GM18861 (cell line): Measurements from ENCODE around the gene KRT15.
"Not testable (repeated sequence)": the region's sequence is repeated elsewhere in the genome, so short reads cannot be mapped to it uniquely, and the experiment has no call there.

Experiments
- ATAC-seq: cut with Tn5 transposase; IDR thresholded peaks from one replicate; pipeline ENCODE4 v1.9.1; 2021; ENCODE audit not compliant: unreplicated experiment

Gene KRT15

DNA sequence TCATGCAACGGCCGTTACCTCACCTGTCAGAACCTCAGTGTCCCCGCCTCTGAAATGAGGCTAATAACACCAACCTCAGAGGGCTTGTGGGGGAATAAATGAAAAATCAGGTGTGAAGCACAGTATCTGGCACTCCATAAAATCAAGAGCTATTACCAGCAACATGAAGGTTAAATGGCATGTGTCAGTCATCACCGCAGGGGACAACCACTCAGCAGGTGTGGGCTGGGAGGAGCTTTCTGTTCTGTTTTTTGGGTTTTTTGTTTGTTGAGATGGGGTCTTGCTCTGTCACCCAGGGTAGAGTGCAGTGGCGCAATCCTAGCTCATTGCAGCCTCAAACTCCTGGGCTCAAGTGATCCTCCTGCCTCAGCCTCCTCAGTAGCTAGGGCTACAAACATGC lies 26.2 kb upstream of the KRT15 start:
- ATAC-seq, result no peak

DNA sequence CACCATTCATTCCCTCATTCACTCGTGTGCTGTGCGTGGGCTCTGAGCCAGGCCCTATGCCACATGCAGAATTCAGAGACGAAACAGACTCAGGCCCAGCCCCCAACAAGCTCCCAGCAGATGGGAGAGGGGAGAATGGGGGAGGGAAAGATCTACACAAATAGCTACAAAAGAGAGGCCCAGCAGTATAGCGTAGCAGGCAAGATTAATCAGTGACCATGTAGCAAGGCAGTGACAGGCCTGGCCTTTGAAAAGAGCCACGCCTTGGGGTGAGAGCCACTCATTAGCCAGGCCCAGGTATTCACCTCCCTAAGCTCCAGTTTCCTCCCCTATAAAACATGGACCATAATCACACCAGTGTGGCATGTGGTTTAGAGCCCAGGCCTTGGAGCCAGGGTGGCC lies 25.8 kb upstream of the KRT15 start:
- ATAC-seq, result no peak

DNA sequence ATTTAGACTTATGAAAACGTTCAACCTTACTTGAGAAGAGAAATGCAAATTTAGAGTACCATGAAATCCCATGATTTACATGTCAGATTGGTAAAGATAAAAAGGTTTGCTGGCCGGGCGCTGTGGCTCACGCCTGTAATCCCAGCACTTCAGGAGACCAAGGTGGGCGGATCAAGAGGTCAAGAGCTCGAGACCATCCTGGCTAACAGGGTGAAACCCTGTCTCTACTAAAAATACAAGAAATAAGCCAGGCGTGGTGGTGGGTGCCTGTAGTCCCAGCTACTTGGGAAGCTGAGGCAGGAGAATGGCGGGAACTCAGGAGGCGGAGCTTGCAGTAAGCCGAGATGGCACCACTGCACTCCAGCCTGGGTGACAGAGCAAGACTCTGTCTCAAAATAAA lies 24.1 kb upstream of the KRT15 start:
- ATAC-seq, result not testable (repeated sequence)

DNA sequence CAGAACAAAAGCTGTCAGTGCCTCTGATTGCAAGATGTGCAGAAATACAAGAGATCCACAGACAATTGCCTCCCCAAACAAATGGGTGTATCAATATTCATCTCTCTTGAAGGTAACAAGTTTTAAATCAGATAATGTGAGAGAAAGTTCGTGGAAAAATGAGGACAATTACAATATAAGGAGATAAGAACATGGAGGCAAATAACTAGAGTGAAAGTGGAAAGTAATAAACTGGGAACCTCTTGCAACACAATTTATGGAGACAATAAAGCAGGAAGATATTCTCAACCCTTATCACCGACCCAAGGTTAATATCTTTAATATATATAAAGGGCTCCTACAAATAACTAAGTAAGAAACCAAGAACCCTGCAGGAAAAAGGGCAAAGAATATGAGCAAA lies 23.7 kb upstream of the KRT15 start:
- no peak for ATAC-seq

DNA sequence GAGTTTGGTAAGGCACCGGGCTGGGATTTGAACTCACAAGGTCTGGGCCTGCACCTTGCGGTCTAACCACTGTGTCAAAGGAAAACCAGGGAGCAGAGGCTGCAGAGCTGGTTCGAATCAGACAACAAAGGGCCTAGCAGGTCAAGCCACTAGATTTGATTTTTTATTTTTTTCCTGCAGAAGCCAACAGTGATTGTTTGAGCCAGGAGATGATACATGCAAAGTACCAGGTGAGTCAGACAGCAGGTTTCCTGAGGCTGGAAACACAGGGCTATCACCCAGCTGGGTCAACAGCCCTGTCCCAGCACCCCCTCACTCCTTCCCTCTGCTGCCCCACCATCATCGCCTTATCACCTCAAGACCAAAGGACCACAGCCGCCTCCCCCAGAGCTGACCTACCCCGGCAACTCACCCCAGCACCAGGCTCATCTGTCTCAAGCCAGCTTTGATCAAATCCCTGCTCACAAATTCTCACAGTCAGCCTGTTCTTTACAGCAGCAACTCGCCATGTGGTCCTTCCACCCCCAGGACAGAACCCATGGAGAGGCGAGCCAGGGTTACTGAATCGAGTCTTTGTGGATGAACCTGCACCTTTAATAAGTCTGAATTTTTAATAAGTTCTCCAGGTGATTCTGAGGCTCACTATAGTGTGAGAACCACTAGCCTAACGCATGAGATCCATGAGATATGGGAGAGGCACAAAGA lies 22.4 kb upstream of the KRT15 start:
- no peak for ATAC-seq

DNA sequence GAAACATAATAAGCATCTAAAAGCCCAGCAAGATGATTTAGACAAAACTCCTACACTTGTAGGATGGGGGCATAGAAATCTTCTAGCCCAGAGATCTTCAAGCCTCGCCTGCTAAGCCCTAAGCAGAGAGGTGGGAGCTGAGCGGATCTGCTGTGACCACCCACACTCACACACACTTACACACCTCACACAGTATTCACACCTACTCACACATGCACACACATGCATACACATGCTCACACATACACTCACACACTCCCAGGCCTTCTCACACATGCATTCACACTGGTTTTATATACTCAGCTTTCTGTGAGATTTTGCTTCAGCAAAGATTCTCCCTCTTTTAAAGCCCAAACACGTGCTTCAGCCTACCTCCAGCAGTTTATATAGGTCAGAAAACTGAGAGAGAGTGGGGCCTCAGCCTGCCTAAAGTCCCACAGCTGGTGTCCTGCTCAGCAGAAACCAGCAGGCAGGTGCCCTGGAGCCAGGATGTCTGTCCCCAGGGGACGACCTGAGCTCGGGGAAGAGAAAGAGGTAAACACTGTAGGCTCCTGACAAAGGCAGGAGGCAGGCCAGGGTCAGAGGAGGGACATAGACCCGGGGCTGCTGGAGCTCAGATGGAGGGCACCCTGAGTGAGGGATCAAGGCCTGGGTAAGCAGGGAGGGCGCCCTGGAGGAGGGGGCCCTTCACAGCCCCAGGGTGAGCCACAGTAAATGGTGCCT lies 21.4 kb upstream of the KRT15 start:
- no peak for ATAC-seq

DNA sequence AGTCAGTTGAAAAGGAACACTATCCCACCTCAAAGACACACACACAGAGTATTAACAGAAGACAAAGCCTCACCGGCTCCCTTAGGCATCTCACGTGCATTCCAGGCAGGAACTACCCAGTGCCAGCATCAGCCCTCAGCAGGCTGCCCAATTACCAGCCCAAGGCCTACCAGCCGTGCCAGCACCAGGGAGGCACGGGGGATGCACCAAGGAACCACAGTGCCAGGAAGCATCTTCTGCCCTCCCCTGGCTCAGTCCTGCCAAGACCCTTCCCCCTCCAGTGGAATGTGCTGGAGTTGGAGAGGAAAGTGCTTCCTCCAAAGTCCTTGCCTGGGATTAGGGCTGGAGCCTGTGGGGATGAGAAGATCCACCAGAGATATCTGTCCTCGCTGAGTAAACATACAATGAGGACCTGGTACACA lies 20.4 kb upstream of the KRT15 start:
- no peak for ATAC-seq

DNA sequence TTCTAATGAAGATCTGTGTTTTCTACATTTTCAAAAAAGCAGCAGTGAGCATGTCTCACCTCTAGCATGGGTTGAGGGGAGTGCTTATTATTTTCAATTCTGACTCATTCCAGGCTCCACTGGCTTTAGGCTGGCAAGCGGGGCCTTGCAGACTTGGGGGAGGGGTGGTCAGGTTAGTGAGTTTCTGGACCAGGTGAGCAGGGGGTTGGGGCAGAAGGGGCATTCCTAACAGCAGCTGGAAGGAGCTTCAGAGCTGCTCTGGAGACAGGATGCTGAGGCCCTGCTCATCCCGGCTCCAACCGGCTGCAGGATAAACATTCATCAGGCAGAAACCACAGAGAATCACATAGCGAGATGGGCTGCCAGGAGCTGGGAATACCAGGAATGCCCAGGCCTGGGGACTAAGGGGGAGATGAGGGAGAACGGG lies 19.9 kb upstream of the KRT15 start:
- no peak for ATAC-seq

DNA sequence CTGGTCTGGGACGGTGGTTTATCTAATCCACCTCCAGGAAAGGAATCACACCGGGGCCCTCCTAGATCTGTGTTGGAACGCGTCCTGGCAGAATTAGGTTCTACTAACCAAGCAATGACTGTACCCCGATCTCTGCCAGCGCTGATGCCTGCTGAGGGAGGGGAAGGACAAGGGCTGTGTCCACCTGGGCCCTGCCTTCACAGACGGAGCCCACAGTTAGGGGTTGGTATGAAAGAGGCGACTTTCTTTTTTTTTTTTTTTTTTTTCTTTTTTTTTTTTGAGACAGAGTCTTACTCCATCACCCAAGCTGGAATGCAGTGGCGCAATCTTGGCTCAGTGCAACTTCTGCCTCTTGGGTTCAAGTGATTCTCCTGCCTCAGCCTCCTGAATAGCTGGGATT lies 19.3 kb upstream of the KRT15 start:
- ATAC-seq, result no peak

DNA sequence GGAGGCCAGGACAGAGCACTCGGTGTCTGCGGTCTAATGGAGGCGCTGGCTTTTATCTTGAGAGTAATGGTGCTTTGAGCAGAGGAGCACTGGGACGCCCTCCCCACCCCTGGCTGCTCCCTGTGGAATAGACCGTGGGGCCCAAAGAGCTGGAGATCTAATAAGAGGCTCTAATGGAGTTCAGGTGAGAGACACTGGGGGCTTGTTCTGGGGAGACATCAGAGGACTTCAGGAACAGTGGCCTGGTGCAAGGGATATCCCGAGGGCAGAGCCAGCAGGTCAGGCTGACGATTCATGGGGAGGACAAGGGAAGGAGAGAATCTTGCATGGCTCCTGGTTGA lies 18.9 kb upstream of the KRT15 start:
- ATAC-seq, result no peak

DNA sequence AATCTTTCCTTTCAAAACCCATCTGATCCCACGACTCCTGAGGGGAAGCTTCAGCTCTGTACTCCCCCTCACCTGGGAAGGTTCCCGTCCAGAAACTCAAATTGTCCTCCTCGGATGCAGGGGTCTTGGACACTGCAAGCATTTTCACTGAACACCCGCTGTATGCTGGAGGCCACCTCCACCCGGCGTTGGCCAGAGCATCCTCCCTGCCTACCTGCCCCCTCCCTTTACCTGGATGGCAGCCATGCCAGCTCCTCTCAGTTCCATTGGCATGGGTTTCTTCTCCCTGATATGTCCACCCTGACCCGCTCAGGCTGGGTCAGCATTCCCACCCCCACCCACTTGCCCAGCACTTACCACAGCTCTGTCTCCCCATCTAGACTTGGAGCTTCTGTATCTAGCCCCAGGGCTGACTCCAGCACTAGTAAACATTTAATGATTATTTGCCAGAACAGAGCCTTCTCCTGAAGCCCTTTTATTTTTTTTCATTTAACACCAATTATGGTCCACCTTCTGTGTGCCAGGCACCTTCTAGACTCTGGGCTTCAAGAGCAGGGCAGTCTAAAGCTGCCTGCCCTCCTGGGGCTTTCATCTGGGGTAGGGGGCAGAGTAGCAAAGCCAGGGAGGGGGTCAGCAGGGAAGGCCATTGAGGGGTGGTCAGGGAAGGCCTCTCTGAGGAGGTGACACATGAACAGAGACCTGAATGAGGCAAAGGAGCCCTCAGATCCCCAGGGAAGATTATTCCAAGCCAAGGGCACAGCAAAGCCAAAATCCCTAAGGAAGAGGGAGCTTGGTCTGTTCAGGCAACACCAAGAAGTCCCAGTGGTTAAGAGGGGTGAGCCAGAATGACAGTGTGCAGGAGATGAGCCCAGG lies 18.3 kb upstream of the KRT15 start:
- no peak for ATAC-seq

DNA sequence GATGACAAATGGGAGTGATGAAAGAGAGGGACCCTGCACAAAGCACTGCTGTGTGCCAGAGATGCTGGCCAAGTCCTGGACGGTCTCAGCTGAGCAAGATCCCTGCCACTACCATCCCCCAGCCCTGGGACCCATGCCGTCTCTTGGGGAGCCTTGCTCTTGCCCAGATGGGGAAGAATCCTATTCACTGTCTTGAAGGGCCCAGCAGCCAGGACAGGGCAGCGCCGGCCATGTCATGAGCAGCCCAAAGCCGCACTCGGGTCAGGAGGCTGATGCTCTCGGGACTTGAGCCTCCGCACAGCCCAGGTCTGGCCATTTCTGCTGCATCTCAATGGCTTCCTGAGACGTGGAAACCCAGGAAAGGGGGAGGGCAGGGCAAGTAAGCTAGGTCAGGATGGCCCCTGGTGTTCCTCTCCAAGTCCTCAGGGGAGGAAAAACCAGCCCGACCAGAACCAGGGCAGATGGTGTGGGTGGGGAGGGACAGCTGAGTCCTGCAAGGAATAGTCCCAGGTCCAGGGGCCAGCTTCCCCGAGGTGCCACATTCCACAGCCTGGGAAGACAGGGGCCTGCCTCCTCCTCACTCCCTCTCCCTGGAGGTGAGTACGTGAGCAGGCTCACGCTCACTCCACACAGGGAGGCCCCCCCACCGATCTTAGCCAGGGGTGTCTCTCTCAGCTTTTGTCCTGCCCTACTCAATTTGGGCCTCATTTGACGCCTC lies 17.2 kb upstream of the KRT15 start:
- ATAC-seq, result no peak

DNA sequence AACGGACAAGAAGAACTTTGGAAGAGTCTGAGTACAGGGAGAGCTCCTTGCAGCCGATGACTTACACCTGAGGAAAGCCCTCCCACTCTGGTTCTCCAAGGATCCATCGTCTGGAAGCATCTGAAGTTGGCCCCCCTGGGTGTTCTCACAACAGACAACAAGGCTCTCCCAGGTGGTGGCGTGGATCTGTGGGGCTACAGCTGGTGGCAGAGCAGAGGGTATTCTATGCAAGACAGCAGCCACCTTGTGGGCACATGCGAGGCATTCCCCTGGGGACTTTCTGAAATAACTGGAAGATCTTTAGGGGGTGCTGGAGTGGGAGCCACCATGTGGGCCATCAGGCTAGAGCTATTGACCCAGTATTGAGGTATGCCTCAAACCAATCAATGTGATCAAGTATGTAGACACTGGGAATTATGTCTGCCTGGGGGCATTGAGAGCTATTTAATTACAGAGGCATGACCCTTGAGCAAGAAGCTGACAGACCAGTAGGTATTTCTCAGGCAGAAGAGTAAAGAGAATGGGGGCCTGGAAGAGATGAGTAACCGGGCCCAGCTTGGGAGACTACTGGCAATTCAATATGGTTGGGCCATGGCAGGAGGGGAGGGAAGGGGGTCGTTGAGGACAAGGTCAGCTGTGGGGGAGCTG lies 16.3 kb upstream of the KRT15 start:
- no peak for ATAC-seq

DNA sequence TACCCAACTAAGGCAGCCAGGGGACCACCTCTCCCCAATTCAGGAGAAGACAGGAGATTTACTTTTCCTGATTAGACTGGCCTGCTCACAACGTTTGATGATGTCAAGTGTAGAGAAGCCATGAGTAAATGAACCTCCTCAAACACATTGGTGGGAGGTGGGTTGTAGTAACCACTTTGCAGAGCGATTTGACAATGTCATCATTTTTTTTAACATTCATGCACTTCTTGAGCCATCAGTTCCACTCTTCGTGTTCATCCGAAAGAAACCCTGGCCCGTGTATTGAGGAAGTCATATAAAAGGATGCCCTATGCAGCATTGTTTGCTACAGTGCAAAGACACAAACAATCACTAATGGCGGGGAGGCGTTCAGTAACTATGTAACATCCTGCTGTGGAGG lies 14.9 kb upstream of the KRT15 start:
- no peak for ATAC-seq

DNA sequence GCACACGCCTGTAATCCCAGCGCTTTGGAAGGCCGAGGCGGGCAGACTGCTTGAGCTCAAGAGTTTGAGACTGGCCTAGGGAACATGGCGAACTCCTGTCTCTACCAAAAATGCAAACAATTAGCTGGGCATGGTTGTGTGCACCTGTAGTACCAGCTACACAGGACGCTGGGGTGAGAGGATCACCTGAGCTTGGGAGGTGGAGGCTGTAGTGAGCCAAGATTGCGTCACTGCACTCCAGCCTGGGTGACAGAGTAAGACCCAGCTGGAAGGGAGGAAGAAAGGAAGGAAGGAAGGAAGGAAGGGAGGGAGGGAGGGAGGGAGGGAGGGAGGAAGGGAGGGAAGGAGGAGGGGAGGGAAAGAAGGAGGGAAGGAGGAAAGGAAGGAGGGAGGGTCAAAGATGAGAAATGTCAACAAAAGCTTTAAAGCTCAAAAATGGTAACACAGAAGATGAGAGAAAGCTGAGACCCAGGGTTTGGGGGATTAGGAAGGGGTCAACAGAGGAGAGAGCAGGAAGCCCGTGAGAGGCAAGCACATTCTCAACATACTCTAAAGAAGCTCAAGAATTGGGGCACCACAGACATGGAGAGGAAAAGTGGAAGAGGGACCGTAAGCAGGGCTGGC lies 14.4 kb upstream of the KRT15 start:
- no peak for ATAC-seq

DNA sequence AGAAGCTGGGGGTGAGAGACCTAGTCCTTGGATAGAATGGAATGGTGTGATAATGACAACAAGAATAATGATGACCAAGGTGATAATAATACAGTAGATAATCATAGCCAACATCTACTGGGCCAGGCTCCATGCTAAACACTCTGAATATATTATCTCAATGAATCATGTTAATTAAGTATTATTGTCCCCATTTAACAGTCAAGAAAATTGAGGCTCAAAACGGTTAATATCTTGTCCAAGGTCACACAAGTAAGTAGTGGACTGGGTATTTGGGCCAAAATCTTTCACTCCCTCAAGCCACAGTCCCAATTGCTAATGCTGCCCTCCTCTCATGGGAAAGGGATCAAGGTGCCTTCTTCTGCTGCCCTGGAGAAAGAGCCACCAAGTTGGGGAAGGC lies 13.3 kb upstream of the KRT15 start:
- ATAC-seq, result no peak

DNA sequence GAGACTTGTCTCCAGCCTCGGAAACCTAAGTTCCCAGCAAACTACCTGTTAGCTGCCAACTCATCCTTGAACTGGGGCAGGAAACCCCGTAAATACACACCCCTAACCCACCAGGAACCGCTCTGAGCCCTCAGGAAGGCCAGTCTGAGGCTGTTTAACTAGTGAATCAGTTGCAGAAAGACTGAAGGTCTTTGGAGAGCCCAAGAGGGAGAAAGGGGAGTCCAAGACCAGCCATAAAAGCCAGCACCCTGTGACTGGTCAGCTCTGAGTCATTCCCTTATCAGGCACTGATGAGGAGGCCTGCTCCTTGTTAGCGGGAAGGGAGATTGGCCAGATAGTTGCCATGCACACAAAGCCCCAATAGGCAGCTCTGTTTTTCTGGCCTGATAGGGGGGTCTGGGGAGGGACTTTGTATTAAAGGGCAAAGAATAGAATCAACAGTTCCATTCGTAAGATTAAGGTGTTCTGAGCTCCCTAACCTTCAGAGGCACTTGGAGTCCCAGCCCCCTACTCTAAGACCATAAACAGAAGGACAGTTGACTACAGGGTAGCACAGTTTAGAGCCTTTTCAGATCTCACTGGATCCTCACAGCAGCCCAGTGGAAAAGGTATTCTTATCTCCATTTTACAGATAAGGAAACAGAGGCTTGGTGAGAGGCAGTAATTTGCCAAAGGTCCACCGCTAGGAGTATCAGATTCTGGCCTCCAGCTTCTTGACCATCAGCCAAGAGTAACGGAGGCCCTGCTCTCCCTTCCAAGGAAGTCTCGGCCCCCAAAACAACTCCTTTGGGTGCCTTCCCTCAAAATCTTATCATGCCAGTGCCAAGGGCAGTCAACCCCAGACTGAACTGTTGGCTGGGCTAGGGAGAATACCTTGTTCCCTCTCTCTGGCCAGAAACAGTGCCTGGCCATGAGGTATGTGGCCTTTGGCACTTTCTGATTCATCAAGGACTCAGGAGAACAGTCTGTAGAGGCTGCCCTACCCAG lies 11.7 kb upstream of the KRT15 start:
- ATAC-seq, result no peak

DNA sequence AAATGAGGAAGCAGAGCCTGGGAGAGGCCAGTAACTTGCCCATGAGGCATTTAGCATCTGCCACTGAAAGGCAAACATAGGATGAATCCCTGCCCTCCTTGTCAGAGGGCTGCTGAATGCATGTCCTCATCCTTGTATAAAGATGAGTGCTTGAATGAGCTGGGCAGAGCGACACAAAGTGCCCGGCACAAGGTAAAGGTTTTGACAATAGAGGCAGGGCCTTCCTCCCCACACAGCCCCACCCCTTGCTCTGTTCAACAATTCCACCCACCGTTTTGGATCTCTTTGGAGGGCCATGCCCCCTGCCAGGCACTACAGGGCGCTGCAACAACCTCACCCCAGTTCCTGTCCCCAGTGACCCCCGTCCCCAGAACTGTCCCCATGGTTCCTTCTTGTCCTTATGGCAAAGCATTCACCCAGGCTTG lies 10.8 kb upstream of the KRT15 start:
- no peak for ATAC-seq

DNA sequence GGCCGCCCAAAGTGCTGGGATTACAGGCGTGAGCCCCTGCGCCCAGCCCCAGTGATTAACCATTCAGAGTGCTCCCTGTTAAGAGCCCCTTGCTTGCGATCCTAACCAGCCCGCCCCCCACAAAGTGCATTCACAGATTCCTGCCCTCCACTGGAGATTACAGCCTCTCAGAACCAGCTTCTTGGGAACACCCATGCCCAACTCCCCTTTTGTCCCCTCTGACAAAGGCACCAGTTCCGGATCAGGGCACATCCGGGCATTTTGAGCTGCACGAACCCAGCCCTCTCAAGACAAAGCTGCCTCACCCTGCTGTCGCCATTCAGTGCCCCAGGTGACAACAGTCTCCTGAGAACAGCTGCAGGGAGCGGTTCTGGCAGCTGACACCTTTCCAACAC lies 10.3 kb upstream of the KRT15 start:
- no peak for ATAC-seq
